Ishikawa (cell line): ENCODE measurements around the gene CLECL1.

Experiments
- CEBPB ChIP-seq: IDR thresholded peaks from 2 replicates; pipeline ENCODE4 v1.6.1; 2012
- CREB1 ChIP-seq: IDR thresholded peaks from 2 replicates; pipeline ENCODE4 v1.6.1; 2012; ENCODE audit warnings: low read depth
- EGR1 ChIP-seq: IDR thresholded peaks from 2 replicates; pipeline ENCODE4 v1.6.1; 2012
- EP300 ChIP-seq: IDR thresholded peaks from 2 replicates; pipeline ENCODE4 v1.6.1; 2012; ENCODE audit warnings: borderline replicate concordance
- FOXM1 ChIP-seq: IDR thresholded peaks from 2 replicates; pipeline ENCODE4 v1.6.1; 2012; ENCODE audit warnings: low read depth, borderline replicate concordance
- MAX ChIP-seq: IDR thresholded peaks from 2 replicates; pipeline ENCODE4 v1.6.1; 2012
- NFIC ChIP-seq: IDR thresholded peaks from 2 replicates; pipeline ENCODE4 v1.6.1; 2012
- RAD21 ChIP-seq: IDR thresholded peaks from 2 replicates; pipeline ENCODE4 v1.6.1; 2012; ENCODE audit warnings: low read depth
- REST ChIP-seq: IDR thresholded peaks from 2 replicates; pipeline ENCODE4 v1.6.1; 2012; ENCODE audit warnings: low read depth, mild to moderate bottlenecking
- TAF1 ChIP-seq: IDR thresholded peaks from 2 replicates; pipeline ENCODE4 v1.6.1; 2012; ENCODE audit warnings: low read depth, mild to moderate bottlenecking
- TCF12 ChIP-seq: IDR thresholded peaks from 2 replicates; pipeline ENCODE4 v1.6.1; 2012; ENCODE audit warnings: low read depth
- TEAD4 ChIP-seq: IDR thresholded peaks from 2 replicates; pipeline ENCODE4 v1.6.1; 2012
- USF1 ChIP-seq: IDR thresholded peaks from 2 replicates; pipeline ENCODE4 v1.6.1; 2012
- YY1 ChIP-seq: IDR thresholded peaks from 2 replicates; pipeline ENCODE4 v1.6.1; 2012; ENCODE audit warnings: low read depth
- ZBTB7A ChIP-seq: IDR thresholded peaks from 2 replicates; pipeline ENCODE4 v1.6.1; 2012; ENCODE audit warnings: low read depth

CLECL1 gene

DNA sequence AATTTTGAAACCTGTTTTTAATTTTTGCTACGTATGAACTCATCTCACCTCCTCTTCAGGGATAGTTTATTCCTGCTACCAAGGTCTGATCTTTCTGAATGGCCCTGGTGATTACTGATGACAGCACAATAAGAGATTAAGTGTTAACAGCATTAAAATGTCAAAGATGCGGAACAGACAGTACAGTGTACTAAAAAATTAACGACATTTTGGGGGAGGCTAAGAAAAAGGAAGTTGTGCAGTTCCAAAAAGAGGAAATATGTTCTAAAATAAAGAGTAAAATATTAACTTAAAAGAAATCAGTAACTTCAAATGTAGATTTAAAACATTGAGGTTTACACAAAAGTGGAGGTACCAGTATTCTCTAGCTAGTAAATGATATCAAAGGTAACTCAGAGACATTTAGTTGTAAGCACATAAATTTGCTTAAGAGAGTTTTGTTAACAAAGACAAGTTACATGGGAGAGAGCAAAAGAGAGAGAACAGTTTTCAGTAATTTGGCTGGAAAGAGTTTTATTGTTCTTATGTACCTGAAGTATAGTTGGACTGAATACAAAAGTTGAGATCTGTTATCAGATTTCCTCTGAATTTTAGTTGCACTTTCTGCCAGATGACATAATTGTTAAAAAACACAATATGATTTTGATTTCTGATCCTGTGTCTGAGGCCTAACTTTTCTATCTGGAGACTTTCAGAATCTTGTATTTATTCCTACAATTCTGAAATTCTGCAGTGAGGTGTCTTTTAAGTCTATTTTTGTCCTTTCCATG is 4.2 kb upstream of the CLECL1 start:
- TF ChIP-seq USF1 = no peak
- TF ChIP-seq REST = no peak
- TF ChIP-seq RAD21 = no peak
- no peak for TF ChIP-seq EP300
- no peak for TF ChIP-seq TEAD4
- no peak for TF ChIP-seq EGR1
- no peak for TF ChIP-seq NFIC
- no peak for TF ChIP-seq TAF1
- TF ChIP-seq TCF12 = no peak
- no peak for TF ChIP-seq CEBPB
- TF ChIP-seq YY1 = no peak
- no peak for TF ChIP-seq FOXM1
- no peak for TF ChIP-seq MAX
- TF ChIP-seq CREB1 = no peak

- no peak for TF ChIP-seq EP300
- TF ChIP-seq MAX = no peak
- no peak for TF ChIP-seq USF1
- no peak for TF ChIP-seq CREB1
- TF ChIP-seq YY1 = no peak
- TF ChIP-seq CEBPB = no peak
- no peak for TF ChIP-seq EGR1
- no peak for TF ChIP-seq NFIC
- TF ChIP-seq FOXM1 = no peak
- TF ChIP-seq TEAD4 = no peak
- TF ChIP-seq ZBTB7A = no peak
- TF ChIP-seq RAD21 = no peak
- TF ChIP-seq TCF12 = no peak
- TF ChIP-seq TAF1 = no peak
- no peak for TF ChIP-seq REST
Measured at GRCh38 chr12:9735601-9736000, 2.7 kb upstream of the CLECL1 start.

GRCh38 chr12:9731797-9732196 is 1.1 kb downstream of the CLECL1 start:
- TF ChIP-seq REST (no peak), TEAD4 (no peak), NFIC (no peak), TAF1 (no peak), EP300 (no peak), FOXM1 (no peak)

GRCh38 chr12:9731393-9731792 is 1.5 kb downstream of the CLECL1 start:
- TF ChIP-seq EP300 = no peak
- no peak for TF ChIP-seq TEAD4
- no peak for TF ChIP-seq TAF1
- no peak for TF ChIP-seq CREB1
- TF ChIP-seq EGR1 = no peak
- no peak for TF ChIP-seq YY1
- TF ChIP-seq ZBTB7A = no peak
- no peak for TF ChIP-seq NFIC
- TF ChIP-seq CEBPB = no peak
- TF ChIP-seq MAX = no peak
- no peak for TF ChIP-seq USF1
- no peak for TF ChIP-seq TCF12
- TF ChIP-seq REST = no peak
- no peak for TF ChIP-seq FOXM1
- no peak for TF ChIP-seq RAD21
